Keratinocyte (primary cell): ENCODE data around the gene MRPL39.

Source experiments
- EZH2 ChIP-seq: IDR thresholded peaks from one replicate; pipeline ENCODE4 v1.6.1; 2012; ENCODE audit warnings: inconsistent platforms, mild to moderate bottlenecking, low read length, moderate library complexity
- TF ChIP-seq, protein P1 (sequence below), 3 experiments: IDR thresholded peaks in 1 of 3; conservative IDR thresholded peaks in 1 of 3; optimal IDR thresholded peaks in 1 of 3; 2 replicates in 2 of 3; 3 replicates in 1 of 3; pipeline versions ENCODE3 to v1.5.1; 2011; ENCODE audit warnings: low read length in 3 of 3, mild to moderate bottlenecking in 3 of 3, moderate library complexity in 2 of 3, control low read depth in 1 of 3, inconsistent platforms in 1 of 3; ENCODE audit not compliant: insufficient read depth in 2 of 3; ENCODE audit errors: extremely low read depth in 1 of 3

DNA sequence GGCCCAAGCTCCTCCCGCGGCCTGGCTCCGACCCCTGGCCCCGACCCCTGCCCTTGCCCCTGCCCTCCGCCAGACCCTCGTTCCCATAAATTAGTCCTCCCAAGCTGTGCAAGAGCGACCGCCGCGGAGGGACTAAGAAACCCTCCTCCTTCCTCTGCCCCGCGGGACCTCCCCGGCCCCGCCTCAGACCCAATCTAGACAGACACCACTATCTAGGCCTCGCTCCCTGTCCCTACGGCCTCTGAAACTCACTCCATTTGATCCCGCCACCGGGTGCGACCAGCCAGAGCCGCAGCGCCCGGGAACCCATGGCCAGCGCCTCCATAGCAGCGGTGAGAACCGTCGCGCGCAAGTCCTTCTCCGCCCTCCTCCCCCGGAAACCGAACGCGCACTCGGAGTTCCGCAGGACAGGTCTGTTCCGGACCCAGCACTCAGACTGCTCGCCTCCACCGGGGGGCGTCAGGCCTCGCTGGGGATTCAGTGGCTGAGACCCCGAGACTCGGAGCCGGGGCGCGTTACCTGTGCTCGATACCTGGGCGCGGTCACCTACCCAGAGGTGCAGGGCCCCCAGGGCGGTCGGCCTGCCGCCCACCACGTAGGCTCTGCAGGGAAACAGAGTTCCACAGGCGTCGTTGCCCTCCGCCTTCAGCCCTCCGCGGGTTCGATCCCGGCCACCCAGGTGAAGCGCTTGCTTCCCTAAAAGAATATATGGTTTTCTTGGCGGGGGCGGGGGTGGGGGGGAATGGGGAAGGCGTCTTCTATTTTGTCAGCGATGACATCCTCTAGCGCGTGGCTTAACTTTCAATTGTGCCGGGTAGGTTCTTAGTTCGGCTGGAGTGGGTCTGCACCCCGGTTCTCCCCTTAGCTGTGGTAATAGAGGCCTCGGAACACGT, at the start of gene MRPL39:
- no peak for TF ChIP-seq EZH2
- TF ChIP-seq, protein P1, sequence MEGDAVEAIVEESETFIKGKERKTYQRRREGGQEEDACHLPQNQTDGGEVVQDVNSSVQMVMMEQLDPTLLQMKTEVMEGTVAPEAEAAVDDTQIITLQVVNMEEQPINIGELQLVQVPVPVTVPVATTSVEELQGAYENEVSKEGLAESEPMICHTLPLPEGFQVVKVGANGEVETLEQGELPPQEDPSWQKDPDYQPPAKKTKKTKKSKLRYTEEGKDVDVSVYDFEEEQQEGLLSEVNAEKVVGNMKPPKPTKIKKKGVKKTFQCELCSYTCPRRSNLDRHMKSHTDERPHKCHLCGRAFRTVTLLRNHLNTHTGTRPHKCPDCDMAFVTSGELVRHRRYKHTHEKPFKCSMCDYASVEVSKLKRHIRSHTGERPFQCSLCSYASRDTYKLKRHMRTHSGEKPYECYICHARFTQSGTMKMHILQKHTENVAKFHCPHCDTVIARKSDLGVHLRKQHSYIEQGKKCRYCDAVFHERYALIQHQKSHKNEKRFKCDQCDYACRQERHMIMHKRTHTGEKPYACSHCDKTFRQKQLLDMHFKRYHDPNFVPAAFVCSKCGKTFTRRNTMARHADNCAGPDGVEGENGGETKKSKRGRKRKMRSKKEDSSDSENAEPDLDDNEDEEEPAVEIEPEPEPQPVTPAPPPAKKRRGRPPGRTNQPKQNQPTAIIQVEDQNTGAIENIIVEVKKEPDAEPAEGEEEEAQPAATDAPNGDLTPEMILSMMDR (optimal IDR thresholded peaks at IDR 0.05 in 1 of 3, IDR thresholded peaks at IDR 0.05 in 1 of 3, conservative IDR thresholded peaks at IDR 0.05 in 1 of 3; ENCODE audit: extremely low read depth in 1 of 3, insufficient read depth in 2 of 3, low read length in 3 of 3), result peak; percentile 50 to 84 (median 79)
